NCI-H1694 (cell line): ENCODE results near the gene GPR158.

Experiments used
- DNase-seq: peaks from one replicate; lab custom pipeline; 2025; lab: John Stamatoyannopoulos, UW

GPR158 gene

GRCh38 chr10:25504306-25504705 lies 329.5 kb downstream of the GPR158 start:
- no peak for DNase-seq

DNA sequence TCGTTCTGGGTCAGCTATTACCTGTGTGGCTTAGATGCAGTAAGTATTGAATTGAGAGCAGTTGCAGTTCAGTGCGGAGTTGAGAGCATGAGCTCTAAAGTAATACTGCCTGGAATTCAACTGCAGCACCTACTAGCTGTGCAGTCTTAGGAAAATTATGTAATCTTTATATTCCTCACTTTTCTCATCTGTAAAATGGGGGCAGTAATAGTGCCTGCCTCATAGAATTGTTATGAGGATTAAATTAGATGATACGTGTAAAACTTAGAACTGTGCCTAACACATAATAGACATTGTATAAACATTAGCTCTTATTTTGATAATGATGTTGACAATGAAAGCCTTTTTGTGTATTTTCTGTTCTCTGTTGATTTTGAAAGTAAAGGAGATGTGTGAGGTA lies 330.0 kb downstream of the GPR158 start:
- DNase-seq, result no peak

GRCh38 chr10:25505466-25505865 lies 330.7 kb downstream of the GPR158 start:
- no peak for DNase-seq

- no peak for DNase-seq
Observed at GRCh38 chr10:25506821-25507335, 332.1 kb downstream of the GPR158 start.

DNA sequence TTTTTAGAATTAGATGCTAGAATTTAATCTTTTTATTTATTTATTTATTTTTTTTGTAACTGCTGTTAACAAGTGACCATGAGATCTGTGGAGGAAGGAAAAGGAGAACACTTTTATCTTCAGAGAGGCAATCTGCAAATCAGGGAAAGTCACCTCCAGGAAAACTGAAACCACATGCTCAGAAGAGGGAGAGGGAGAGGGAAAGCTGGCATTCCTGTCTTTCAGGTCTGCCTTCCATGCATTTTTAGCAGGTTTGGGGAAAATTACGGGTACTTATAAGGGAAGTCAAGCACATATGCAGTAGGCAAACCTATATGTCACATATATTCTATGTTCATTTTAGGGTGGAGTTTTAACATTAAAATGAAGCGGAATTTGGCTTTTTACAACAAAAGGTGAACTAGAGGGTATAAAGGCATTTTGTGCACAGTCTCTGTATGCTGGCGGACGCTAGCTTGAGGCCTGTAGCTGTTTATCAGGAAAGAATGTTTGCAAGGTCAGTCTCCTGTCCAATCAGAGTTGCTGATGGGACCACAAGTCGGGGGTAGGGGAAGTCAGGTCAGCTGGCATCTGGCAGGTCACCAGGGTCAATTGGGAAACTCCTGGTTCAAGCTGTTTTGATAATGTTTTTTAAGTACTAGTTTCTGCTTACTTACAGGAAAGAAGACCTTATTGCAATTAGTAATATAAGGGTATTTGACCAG lies 333.5 kb downstream of the GPR158 start:
- no peak for DNase-seq

GRCh38 chr10:25509151-25509550 lies 334.4 kb downstream of the GPR158 start:
- no peak for DNase-seq

DNA sequence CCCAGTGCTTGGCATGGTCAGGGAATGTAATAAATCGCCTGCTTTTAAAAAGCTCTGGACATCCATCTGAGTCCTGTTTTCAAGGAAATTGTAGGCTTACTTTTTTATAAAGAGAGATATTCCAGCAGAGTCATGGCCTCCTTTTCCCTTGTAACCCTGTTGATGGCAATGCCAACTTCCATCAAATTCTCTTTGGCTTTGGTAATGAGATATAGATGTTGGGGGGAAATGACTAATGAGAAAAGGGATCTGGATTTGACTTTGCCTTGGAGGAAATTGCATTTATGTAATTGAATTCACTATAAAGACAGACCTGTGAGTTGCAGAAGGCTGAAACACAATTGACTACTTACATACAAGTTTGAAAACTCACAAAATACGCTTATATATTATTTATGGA lies 347.5 kb downstream of the GPR158 start:
- DNase-seq, result no peak

GRCh38 chr10:25522946-25523608 lies 348.3 kb downstream of the GPR158 start:
- DNase-seq, result no peak

- DNase-seq, result no peak
Observed at GRCh38 chr10:25530306-25530705, 355.5 kb downstream of the GPR158 start.

DNA sequence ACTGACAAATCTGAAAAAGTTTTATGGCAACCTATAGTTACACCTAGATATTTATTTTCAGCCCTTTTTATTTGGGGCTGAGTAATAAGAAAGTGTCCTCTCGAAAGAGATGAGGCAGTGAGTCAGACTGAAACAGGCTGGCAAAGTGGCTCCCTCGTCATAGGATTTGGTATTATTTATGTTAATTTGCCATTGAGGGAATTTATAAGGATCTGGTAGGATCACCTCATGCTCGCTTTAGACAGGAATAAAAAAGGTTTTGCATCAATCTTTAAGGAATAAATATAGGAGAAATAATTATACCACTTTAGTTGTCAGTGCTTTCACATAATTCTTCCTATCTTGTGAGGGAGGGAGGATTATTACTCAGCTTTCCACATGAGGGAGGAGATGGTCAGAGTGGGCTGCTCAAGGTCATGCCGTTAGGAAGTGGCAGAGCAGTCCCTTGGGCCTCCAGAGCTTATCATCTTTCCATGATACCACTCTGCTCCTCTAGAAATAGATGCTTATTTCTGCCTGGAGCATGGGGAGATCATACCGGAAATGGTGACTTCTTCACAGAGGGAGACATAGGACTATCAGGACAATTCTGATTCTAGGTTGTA lies 356.8 kb downstream of the GPR158 start:
- DNase-seq, result no peak

GRCh38 chr10:25532213-25532612 lies 357.4 kb downstream of the GPR158 start:
- DNase-seq, result no peak

DNA sequence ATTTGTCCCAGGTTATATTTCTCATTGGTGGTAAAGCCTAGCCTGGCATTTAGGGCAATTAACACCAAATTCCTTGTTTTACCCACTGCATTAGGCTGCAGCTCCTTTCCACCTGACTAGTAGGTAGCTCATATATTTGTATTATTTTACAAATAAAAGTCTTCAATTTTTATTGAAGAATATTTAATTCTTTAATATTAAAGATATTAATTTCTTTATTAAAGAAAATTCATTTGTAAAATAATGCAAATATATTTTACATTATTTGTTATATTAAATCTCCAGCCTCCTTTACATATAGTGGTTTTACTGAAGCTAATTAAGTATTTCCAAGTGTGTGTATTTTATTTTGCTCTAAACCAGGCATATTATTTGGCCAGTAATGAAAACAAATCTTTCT lies 361.2 kb downstream of the GPR158 start:
- no peak for DNase-seq

- no peak for DNase-seq
Observed at GRCh38 chr10:25547382-25547781, 372.6 kb downstream of the GPR158 start.

GRCh38 chr10:25552283-25552919 lies 377.6 kb downstream of the GPR158 start:
- DNase-seq, result no peak

DNA sequence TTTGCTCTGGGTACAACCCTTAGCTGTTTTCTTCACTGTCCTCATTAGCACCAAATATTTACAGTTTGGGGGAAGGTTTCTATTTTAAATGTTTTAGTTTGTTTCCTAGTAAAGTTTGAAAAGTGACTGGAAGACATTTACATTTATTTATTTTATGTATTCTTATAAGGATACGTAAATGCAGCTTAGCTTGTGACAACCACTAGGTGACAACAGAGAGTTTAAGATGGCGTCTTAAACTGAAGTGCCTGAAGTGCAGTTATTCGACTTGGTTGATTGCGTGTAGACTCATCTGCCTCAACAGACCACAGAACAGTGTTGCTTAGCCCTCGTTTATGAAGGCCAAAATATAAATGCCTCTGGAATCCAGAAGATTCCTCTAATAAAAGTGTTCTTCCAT lies 381.1 kb downstream of the GPR158 start:
- DNase-seq, result no peak

- no peak for DNase-seq
Observed at GRCh38 chr10:25556457-25556856, 381.7 kb downstream of the GPR158 start.

- DNase-seq, result no peak
Observed at GRCh38 chr10:25557136-25557535, 382.3 kb downstream of the GPR158 start.

GRCh38 chr10:25561758-25562157 lies 387.0 kb downstream of the GPR158 start:
- DNase-seq, result no peak

DNA sequence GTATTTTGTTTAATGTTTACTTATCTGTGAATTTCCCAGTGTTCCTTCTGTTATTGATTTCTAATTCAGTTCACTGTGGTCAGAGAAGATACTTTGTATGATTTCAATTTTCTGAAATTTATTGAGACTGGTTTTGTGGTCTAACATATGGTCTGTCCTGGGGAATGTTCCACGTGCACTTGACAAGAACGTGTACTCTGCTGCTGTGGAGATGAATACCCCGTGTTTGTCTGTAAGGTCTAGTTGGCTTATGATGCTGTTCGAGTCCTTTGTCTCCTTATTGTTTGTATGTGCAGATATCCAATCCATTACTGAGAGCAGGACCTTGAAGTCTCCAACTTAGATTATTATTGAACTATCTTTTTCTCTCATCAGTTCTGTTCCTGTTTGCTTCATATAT lies 387.7 kb downstream of the GPR158 start:
- no peak for DNase-seq

- DNase-seq, result no peak
Observed at GRCh38 chr10:25564351-25564750, 389.6 kb downstream of the GPR158 start.

- no peak for DNase-seq
Observed at GRCh38 chr10:25565570-25565969, 390.8 kb downstream of the GPR158 start.

DNA sequence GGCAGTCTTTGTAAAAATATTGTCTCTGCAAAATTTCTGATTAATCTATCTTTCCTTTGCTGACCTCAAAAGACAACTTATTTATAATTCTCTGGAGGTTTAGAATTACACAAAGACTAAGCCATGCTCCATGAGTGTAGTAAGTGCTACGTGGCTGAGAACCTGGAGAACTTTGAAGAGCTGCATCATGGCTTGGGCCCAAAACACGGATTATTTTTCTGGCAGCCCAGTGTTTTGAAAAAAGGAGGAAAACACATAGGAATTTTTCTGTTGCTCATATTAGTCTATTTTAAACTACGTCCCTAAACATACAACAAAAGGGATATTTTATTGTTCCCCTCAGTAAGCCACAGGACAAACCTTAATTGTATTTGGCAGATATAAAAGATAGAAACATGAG lies 398.5 kb downstream of the GPR158 start:
- DNase-seq, result no peak

DNA sequence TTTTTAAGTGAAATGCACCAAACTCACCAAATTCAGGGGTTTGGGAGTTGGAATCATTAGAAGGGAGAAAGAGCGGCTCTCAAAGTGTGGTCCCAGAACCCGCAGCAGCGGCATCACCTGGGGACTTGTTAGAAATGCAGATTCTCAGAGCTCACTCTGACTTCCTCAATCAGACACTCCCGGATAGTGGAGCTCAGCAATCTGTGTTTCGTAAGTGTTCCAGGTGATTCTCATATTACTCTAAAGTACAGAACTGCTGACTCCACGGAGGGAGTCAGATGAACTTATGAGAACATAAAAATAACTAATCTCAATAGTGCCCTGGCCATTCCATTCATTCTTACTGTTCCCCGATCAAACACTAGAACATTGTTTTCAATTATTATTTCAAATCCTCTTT lies 400.5 kb downstream of the GPR158 start:
- no peak for DNase-seq
